Measurements from ENCODE around the gene LRP1B.

The LRP1B gene

DNA sequence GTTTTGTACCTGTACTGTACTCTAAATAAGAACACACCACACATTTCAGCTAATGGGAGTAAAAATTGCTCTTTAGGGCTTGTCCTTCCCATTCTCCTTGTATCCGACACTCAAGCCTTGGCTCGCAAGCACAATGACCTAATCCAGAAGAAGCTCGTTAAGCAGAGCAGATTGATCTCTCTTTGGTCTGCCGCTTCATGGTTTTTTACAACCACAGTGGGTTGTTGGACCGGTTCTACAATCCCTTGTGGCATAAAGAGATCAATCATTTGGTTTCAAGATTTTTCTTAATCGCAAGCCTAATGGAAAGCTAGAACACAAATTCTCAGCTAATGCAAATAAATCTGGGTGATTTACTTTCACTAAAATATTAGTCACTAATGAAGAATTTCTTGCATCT, 662.1 kb downstream of the LRP1B start:
- no peaks in the 10 kb centered on the region for H3K36me3 ChIP-seq (replicated peaks)
- DNase-seq (ENCODE audit: low spot score in 2 of 2), result no peak
- no peaks in the 10 kb centered on the region for H3K4me1 ChIP-seq
- H3K27me3 ChIP-seq (ENCODE audit: low read depth), result no peaks in the 10 kb centered on the region
- H3K4me3 ChIP-seq, result no peak overlapping the region
- H3K9me3 ChIP-seq, result no peaks in the 10 kb centered on the region
- in situ Hi-C loops (cut with MboI; ENCODE audit: low sequenced_read_pairs), result no loop called here

DNA sequence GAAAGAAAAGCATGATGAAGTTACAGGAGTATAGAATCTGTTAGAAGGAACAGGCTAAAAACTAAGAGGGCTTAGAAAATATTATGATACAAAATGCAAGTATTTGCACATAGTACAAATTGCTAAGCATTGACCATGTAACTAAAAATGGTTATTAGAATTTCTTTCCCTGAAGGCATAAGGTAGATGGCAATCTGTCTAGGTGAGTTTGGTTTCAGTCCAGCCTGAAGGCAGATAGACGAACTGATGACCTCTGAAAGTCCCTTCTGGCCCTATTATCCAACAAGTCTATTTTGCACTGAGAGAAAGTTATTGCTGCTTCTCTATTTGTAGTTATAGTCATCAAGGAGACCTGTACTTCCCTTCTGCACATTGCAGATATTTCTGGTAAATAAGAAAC, 663.5 kb downstream of the LRP1B start:
- Histone ChIP-seq H3K4me3 (no peak overlapping the region), H3K4me1 (no peaks in the 10 kb centered on the region), H3K9me3 (no peaks in the 10 kb centered on the region), H3K36me3 (replicated peaks) (no peaks in the 10 kb centered on the region), H3K27me3 (ENCODE audit: low read depth) (no peaks in the 10 kb centered on the region)
- DNase-seq (ENCODE audit: low spot score in 2 of 2), result no peak
- in situ Hi-C loops (cut with MboI; ENCODE audit: low sequenced_read_pairs), result no loop called here

DNA sequence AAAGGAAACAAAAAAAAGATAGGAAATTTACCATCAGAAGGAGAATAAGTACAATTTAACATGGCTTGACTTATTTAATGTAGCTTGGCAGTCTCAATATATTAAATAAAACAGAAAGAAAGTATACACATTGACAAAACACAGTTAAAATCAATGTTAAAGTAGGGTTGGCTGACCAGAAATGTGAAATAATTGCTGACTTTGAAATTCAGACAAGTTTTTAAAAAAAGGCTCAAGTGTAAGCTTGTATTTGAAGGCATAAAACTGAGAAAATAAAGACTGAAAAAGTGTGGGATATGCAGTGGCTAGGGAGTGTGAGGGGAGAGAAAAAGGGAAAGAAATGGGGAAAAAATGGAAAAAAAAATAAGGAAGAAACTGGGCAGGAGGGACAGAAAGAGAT, 665.8 kb downstream of the LRP1B start:
- in situ Hi-C loops (cut with MboI; ENCODE audit: low sequenced_read_pairs), result no loop called here
- DNase-seq (ENCODE audit: low spot score in 2 of 2), result no peak
- H3K9me3 ChIP-seq, result no peaks in the 10 kb centered on the region
- H3K27me3 ChIP-seq (ENCODE audit: low read depth), result no peaks in the 10 kb centered on the region
- H3K36me3 ChIP-seq (replicated peaks), result no peaks in the 10 kb centered on the region
- H3K4me3 ChIP-seq, result no peak overlapping the region
- H3K4me1 ChIP-seq, result 0 out of 2 replicates have a peak, but pooled peaks cover under 1% of the 10 kb centered on the region

DNA sequence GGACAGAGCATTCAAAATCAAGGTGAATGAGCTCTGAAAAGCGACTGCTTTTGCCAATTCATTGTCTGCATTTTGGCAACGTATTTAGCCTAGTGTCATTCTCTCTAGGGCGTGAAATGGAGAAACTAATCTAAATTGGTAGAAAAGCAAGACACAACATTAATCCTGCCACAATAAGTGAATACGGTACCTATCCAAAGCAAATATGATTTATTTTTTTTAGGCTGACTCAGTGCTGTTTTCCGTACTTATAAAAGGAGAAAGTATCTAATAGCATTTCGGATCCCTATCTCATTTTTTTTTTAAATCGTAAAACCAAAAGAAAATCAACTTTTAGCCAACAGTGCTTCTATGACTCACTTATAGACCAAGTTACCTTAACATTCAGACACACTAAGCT, 672.5 kb downstream of the LRP1B start:
- no peaks in the 10 kb centered on the region for H3K36me3 ChIP-seq (replicated peaks)
- DNase-seq (ENCODE audit: low spot score in 2 of 2), result no peak
- in situ Hi-C loops (cut with MboI; ENCODE audit: low sequenced_read_pairs), result no loop called here
- H3K4me1 ChIP-seq, result peaks cover 7% of the 10 kb centered on the region
- H3K4me3 ChIP-seq, result no peak overlapping the region
- H3K9me3 ChIP-seq, result 0 out of 2 replicates have a peak, but pooled peaks cover 3% of the 10 kb centered on the region
- H3K27me3 ChIP-seq (ENCODE audit: low read depth), result no peaks in the 10 kb centered on the region

DNA sequence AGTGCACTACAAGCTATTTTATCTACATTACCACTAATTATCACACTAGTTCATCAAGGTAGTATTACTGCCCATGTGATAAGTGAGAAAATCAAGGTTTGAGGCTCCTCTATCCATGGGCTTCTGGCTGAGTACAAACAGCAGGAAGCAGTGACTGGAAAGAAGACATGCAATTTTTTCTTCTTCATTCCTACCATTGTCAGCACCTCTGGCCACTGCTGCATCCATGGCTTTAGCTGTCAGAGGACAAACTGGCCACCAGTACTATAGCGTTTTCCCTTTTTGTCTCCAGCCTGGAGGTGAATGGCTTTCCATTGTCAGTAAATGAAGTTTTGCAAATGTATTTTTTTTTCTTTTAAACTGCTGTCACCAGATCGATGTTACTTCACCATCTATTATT, 674.9 kb downstream of the LRP1B start:
- no peaks in the 10 kb centered on the region for H3K27me3 ChIP-seq (ENCODE audit: low read depth)
- 0 out of 2 replicates have a peak, but pooled peaks cover 3% of the 10 kb centered on the region for H3K9me3 ChIP-seq
- no peaks in the 10 kb centered on the region for H3K36me3 ChIP-seq (replicated peaks)
- DNase-seq (ENCODE audit: low spot score in 2 of 2), result no peak
- in situ Hi-C loops (cut with MboI; ENCODE audit: low sequenced_read_pairs), result no loop called here
- H3K4me1 ChIP-seq, result peaks cover 7% of the 10 kb centered on the region
- no peak overlapping the region for H3K4me3 ChIP-seq

DNA sequence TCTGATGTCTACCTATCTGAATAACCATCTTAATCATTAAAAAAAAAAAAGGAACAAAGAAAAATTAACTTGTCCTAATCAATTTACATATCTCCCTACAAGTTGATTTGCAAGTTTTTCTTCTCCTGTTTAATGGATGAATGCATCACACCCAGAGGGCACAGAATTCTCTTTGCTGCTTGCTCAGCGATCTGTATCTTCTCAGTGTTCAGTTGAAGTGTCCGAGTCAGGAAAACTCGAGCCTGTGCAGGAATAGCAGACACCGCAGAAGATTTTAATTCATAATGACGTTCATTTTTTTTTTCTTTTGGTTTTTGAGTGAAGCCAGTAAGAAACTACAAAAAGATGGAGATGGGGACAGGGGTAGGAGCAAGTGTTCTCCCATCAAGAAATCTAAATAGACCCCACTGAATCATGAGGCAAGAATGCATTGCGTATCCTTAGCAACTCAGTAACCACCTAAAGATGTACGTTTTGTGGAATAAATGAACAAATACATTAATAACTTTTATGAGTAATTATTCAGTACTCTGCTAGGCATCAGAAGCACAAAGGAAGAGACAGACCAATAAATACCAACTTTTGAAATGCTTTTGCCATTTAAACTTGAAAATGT, 675.5 kb downstream of the LRP1B start:
- DNase-seq (ENCODE audit: low spot score in 2 of 2), result peak in 1 of 2 experiments; percentile 22
- peaks cover 7% of the 10 kb centered on the region for H3K4me1 ChIP-seq
- no peak overlapping the region for H3K4me3 ChIP-seq
- in situ Hi-C loops (cut with MboI; ENCODE audit: low sequenced_read_pairs), result no loop called here
- no peaks in the 10 kb centered on the region for H3K36me3 ChIP-seq (replicated peaks)
- H3K27me3 ChIP-seq (ENCODE audit: low read depth), result no peaks in the 10 kb centered on the region
- 0 out of 2 replicates have a peak, but pooled peaks cover 3% of the 10 kb centered on the region for H3K9me3 ChIP-seq

DNA sequence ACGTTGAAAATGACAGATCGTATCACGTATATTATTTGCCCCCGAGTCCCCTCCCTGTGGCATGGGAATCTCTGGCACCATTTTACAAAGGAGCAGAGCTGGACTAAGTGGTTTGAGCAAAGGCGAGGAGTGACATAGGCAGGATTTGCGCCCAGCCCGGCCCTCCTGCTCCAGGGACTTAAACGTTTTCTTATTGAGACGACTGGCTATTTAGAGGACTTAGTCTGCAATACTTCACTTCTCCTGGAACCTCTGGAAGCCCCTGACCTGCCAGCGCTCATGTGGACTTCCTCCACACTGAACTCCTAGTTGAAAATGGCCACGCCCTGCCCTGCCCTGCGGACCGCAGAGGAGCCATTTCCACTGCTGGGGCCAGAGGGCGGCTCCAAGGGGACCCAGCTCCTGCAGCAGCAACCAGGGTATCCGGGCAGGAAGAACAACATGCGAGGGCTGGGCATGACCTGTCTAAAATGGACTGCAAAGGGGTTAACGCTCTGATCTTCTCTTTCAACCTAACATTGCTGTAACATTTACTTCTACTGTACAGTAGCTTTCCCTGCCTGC, 690.7 kb downstream of the LRP1B start:
- H3K4me3 ChIP-seq, result no peak overlapping the region
- no peak for DNase-seq (ENCODE audit: low spot score in 2 of 2)
- no peaks in the 10 kb centered on the region for H3K36me3 ChIP-seq (replicated peaks)
- H3K27me3 ChIP-seq (ENCODE audit: low read depth), result no peaks in the 10 kb centered on the region
- in situ Hi-C loops (cut with MboI; ENCODE audit: low sequenced_read_pairs), result no loop called here
- H3K4me1 ChIP-seq, result no peaks in the 10 kb centered on the region
- no peaks in the 10 kb centered on the region for H3K9me3 ChIP-seq

DNA sequence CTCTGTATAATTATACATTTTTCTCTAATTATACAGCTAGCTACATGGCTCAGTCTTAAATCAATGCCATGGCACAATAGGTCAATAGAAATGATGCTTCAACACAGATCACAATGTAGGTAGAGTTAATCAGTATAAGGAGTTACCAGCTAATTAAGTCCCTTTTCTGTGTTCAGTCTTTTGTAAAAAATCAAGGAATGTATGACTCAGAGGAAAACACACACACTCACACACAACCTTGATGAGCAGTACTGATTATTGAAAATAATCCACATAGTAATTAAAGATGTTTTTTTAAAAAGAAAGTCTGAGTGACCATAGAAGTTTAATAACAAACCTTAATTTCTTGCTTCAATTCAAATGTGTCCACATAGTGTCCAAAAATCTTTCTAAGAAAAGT, 691.3 kb downstream of the LRP1B start:
- H3K4me1 ChIP-seq, result no peaks in the 10 kb centered on the region
- no peaks in the 10 kb centered on the region for H3K36me3 ChIP-seq (replicated peaks)
- no peaks in the 10 kb centered on the region for H3K27me3 ChIP-seq (ENCODE audit: low read depth)
- no peaks in the 10 kb centered on the region for H3K9me3 ChIP-seq
- in situ Hi-C loops (cut with MboI; ENCODE audit: low sequenced_read_pairs), result no loop called here
- DNase-seq (ENCODE audit: low spot score in 2 of 2), result no peak
- H3K4me3 ChIP-seq, result no peak overlapping the region

DNA sequence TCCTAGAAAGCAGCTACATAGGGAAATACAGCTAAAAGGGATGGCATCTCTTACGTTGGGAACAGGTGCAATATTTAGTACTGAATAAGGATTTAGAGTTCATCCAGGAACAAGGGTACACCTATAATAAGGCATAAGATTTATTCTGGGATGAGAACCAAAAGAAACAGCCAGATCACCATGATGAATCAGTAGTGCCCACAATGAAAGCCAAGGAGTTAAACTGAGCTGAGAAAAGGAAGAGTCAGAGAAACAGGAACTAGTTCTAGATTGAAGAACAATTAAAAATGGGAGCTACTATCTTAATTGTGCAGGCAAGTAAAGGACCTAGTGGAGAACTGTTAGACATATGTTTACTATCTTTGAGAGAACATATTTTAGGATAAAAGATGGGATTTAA, 692.3 kb downstream of the LRP1B start:
- no peak for DNase-seq (ENCODE audit: low spot score in 2 of 2)
- Histone ChIP-seq H3K9me3 (no peaks in the 10 kb centered on the region), H3K27me3 (ENCODE audit: low read depth) (no peaks in the 10 kb centered on the region), H3K4me1 (no peaks in the 10 kb centered on the region), H3K36me3 (replicated peaks) (no peaks in the 10 kb centered on the region), H3K4me3 (no peak overlapping the region)
- in situ Hi-C loops (cut with MboI; ENCODE audit: low sequenced_read_pairs), result no loop called here

DNA sequence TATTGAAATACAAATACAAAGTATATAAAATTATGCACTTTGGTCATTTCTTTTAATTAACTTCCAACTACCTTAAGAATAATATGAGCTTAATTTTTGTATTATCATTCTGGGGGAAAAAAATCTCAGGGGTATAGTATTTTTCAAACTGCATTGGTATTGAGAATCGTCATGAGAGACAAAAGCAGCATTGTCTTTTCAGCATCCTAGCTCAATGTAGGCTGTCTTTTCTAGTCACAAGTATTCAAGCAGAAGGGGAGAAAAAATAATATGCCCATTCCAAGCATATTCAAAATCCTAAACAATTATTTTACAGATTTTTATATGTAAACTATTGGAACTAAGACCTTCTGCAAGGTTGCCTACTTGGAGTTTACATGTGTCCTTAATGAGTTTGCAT, 693.3 kb downstream of the LRP1B start:
- in situ Hi-C loops (cut with MboI; ENCODE audit: low sequenced_read_pairs), result no loop called here
- H3K9me3 ChIP-seq, result no peaks in the 10 kb centered on the region
- H3K36me3 ChIP-seq (replicated peaks), result no peaks in the 10 kb centered on the region
- no peaks in the 10 kb centered on the region for H3K4me1 ChIP-seq
- H3K4me3 ChIP-seq, result no peak overlapping the region
- H3K27me3 ChIP-seq (ENCODE audit: low read depth), result no peaks in the 10 kb centered on the region
- DNase-seq (ENCODE audit: low spot score in 2 of 2), result no peak

DNA sequence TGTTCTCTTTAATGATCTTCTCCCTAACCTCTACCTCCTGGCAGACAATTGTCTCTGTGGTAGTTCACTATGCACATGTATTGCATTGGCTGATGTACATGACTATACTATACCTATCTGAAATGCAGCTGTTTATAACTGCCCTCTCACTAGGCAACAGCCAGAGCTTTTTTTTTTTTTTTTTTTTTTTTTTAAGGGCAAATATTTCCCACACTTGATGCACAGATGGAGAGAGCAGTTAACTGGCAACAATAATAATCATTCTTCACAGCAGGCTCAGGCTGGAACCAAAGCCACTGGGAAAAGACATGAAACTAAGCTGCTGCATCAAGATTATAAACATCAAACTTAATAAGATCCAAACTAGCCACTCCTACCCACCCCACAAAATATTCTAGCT, 707.7 kb downstream of the LRP1B start:
- DNase-seq (ENCODE audit: low spot score in 2 of 2), result no peak

DNA sequence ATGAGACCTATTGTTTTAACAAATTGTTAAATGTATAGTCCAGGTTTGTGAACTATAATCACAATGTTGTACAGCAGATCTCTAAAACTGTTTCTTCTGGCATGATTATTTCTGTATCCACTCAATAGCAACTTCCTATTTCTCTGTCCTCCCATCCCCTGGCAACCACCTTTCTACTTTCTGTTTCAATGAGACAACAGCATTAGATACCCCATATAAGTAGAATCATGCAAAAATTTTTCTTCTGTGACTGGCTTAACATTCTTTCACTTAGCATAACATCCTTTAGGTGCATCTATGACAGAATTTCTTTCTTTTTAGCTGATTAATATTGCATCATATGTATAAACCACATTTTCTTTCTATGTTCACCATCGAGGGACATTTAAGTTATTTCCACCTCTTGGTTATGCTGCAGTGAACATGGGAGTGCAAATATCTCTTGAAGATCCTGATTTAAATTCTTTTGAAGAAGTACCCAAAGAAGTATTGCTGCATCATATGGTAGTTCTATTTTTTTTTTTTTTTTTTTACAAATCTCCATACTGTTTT, 713.5 kb downstream of the LRP1B start:
- in situ Hi-C loops (cut with MboI; ENCODE audit: low sequenced_read_pairs), result no loop called here
- Histone ChIP-seq H3K4me1 (no peaks in the 10 kb centered on the region), H3K36me3 (replicated peaks) (no peaks in the 10 kb centered on the region), H3K9me3 (no peaks in the 10 kb centered on the region), H3K4me3 (no peak overlapping the region), H3K27me3 (ENCODE audit: low read depth) (no peaks in the 10 kb centered on the region)
- no peak for DNase-seq (ENCODE audit: low spot score in 2 of 2)

More for the DNA sequence above, 707.7 kb downstream of the LRP1B start:
- Histone ChIP-seq H3K36me3 (replicated peaks) (no peaks in the 10 kb centered on the region), H3K27me3 (ENCODE audit: low read depth) (no peaks in the 10 kb centered on the region), H3K4me3 (no peak overlapping the region), H3K9me3 (no peaks in the 10 kb centered on the region), H3K4me1 (no peaks in the 10 kb centered on the region)
- in situ Hi-C loops (cut with MboI; ENCODE audit: low sequenced_read_pairs), result no loop called here

DNA sequence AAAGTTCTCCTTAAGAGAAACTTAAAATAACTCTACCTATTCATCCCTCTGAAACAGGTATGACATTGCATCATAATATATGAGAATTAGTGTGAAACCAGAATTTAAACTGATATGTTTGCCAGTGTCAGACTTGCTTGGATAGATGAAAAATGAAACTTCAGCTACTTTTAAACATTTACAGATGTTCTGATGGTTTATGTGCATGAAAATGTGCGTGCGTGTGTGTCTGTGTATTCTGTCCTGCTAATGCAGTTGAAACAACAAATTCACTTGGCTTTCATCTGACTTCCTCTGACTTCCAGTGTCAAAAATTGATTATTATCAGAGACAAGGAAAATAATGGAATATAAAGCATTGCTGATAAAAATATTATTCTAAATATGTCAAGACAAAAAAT, 719.4 kb downstream of the LRP1B start:
- Histone ChIP-seq H3K36me3 (replicated peaks) (no peaks in the 10 kb centered on the region), H3K4me1 (peaks cover 4% of the 10 kb centered on the region), H3K4me3 (no peak overlapping the region), H3K27me3 (ENCODE audit: low read depth) (no peaks in the 10 kb centered on the region), H3K9me3 (no peaks in the 10 kb centered on the region)
- in situ Hi-C loops (cut with MboI; ENCODE audit: low sequenced_read_pairs), result no loop called here
- DNase-seq (ENCODE audit: low spot score in 2 of 2), result no peak

DNA sequence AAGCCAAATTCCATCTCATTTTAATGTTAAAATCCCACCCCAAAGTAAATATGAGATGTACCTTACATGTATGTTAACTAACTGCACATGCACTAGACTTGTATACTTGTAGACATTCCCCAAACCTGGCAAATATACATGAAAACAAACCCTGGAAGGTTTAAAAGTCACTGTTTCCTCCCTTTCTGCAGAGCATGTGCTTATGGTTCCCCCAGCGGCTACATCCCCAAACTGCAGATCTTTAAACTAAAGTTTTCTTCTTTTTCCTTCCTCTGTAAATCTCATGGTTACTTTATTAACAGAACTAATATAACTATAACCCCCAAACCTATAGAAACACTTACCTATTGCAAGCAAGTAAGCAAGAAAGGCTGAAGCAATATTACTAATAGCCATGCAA, 731.5 kb downstream of the LRP1B start:
- no peaks in the 10 kb centered on the region for H3K27me3 ChIP-seq (ENCODE audit: low read depth)
- in situ Hi-C loops (cut with MboI; ENCODE audit: low sequenced_read_pairs), result no loop called here

DNA sequence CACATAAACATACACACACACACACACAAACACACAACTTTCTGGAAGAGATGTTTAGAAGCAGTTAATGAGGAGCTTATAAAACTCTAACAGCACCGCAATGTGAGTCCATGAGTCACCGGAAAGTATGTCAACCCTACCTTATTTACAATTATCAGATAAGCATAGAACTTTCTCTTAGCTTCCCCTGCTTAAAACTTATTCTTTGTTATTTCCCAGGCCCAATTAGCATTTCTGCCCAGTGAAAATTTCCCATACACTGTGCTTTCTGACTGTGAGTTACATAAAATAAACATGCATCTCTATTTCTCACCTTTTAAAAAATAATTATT, 737.6 kb downstream of the LRP1B start:
- no peak for DNase-seq (ENCODE audit: low spot score in 2 of 2)
- no peaks in the 10 kb centered on the region; the same call in 1 of the 2 replicates for H3K4me1 ChIP-seq
- H3K9me3 ChIP-seq, result no peaks in the 10 kb centered on the region
- in situ Hi-C loops (cut with MboI; ENCODE audit: low sequenced_read_pairs), result no loop called here
- no peaks in the 10 kb centered on the region for H3K27me3 ChIP-seq (ENCODE audit: low read depth)
- H3K4me3 ChIP-seq, result no peak overlapping the region
- no peaks in the 10 kb centered on the region for H3K36me3 ChIP-seq (replicated peaks)

More for the DNA sequence above, 731.5 kb downstream of the LRP1B start:
- no peak overlapping the region for H3K4me3 ChIP-seq
- H3K9me3 ChIP-seq, result no peaks in the 10 kb centered on the region
- no peaks in the 10 kb centered on the region for H3K36me3 ChIP-seq (replicated peaks)
- no peaks in the 10 kb centered on the region for H3K4me1 ChIP-seq
- DNase-seq (ENCODE audit: low spot score in 2 of 2), result peak; percentile 17 to 38

Data from HAP-1 (cell line).